Mesodermal cell (in vitro differentiated cells): ENCODE data around the gene KCMF1.

ENCODE experiments used
- H3K27ac ChIP-seq: 2 replicates; pipeline ENCODE4 v1.7.0; 2013; ENCODE audit warnings: mild to moderate bottlenecking, low read depth, low read length, moderate library complexity; ENCODE audit not compliant: severe bottlenecking
- H3K36me3 ChIP-seq: 2 replicates; pipeline ENCODE4 v1.7.1; 2013; ENCODE audit warnings: mild to moderate bottlenecking, low read length, moderate library complexity; ENCODE audit not compliant: control insufficient read depth, insufficient read depth
- H3K4me1 ChIP-seq: one replicate; pipeline ENCODE4 v1.7.1; 2013; ENCODE audit warnings: mild to moderate bottlenecking, low read length; ENCODE audit not compliant: insufficient read depth, control insufficient read depth, poor library complexity, severe bottlenecking
- H3K4me3 ChIP-seq: 2 replicates; pipeline ENCODE4 v1.7.0; 2013; ENCODE audit warnings: low read length, control low read depth, mild to moderate bottlenecking; ENCODE audit not compliant: insufficient read depth, poor library complexity, severe bottlenecking; ENCODE audit errors: extremely low read depth
- H3K9me3 ChIP-seq: 2 replicates; pipeline ENCODE4 v1.7.1; 2013; ENCODE audit warnings: mild to moderate bottlenecking, low read length, moderate library complexity; ENCODE audit not compliant: control insufficient read depth
- WGBS, 2 experiments: methylation state at CpG; one replicate each; pipeline ENCODE4 v1.1.5; 2013; ENCODE audit warnings: missing lambda C conversion rate in 2 of 2; ENCODE audit not compliant: insufficient coverage in 2 of 2; 5-methylcytosine and 5-hydroxymethylcytosine counted together

KCMF1 gene

GRCh38 chr2:85066006-85066740, 95.2 kb downstream of the KCMF1 start:
- Histone ChIP-seq H3K4me1 (no peaks in the 10 kb centered on the region), H3K36me3 (no peaks in the 10 kb centered on the region), H3K9me3 (no peaks in the 10 kb centered on the region), H3K27ac (no peak overlapping the region), H3K4me3 (no peak overlapping the region)
- WGBS, 2 experiments = 83 to 95% methylated on average over 11 of the region's 11 CpGs

- H3K9me3 ChIP-seq = no peaks in the 10 kb centered on the region
- no peaks in the 10 kb centered on the region for H3K36me3 ChIP-seq
- 1 to 15% methylated on average over 13 to 15 of the region's 19 CpGs for WGBS, 2 experiments
- peak overlapping the region; percentile 17 for H3K4me3 ChIP-seq
- H3K27ac ChIP-seq = peak overlapping the region; percentile 43
- H3K4me1 ChIP-seq = no peaks in the 10 kb centered on the region
Observed at GRCh38 chr2:85066874-85067351, 96.0 kb downstream of the KCMF1 start.

DNA sequence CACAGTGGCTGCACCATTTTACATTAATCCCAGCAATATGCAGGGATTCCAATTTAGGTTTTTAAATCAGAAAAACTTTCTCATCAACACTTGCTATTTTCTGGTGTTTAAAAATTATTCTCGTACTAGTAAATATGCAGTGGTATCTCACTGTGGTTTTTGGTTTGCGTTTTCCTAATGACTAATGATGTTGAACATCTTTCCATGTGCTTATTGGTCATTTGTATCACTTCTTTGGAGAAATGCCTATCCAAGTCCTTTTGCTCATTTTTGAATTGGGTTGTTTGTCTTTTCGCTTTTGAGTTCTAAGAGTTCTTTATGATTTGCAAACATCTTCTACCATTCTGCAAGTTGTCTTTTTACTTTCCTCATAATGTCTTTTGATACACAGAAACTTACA, 100.1 kb downstream of the KCMF1 start:
- no peaks in the 10 kb centered on the region for H3K36me3 ChIP-seq
- H3K4me1 ChIP-seq = no peaks in the 10 kb centered on the region
- no peak overlapping the region for H3K27ac ChIP-seq
- no peak overlapping the region for H3K4me3 ChIP-seq
- H3K9me3 ChIP-seq = no peaks in the 10 kb centered on the region
- 100% methylated on average over 1 to 3 of the region's 3 CpGs for WGBS, 2 experiments

DNA sequence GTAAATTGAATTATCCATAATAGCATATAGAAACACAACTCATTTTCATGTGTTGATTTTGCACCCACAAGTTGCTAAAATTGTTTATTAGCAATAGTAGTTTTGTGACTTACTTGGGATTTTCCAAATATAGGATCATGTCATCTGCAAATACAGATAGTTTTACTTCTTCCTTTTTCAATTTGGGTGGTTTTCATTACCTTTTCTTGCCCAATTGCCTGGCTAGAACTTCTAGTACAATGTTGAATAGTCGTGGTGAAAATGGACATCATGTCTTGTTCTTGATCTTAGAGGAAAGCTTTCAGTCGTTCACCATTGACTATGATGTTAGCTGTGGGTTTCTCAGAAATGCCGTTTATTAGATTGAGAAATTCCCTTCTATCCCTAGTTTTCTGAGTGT, 102.1 kb downstream of the KCMF1 start:
- Histone ChIP-seq H3K9me3 (no peaks in the 10 kb centered on the region), H3K4me1 (no peaks in the 10 kb centered on the region), H3K4me3 (no peak overlapping the region), H3K36me3 (no peaks in the 10 kb centered on the region), H3K27ac (no peak overlapping the region)
- 83% methylated on average over 2 of the region's 3 CpGs; no CpG with 5 or more reads in 1 of the 2 experiments for WGBS, 2 experiments

- H3K36me3 ChIP-seq = no peaks in the 10 kb centered on the region
- no peak overlapping the region for H3K4me3 ChIP-seq
- WGBS, 2 experiments = 94 to 95% methylated on average over 4 to 5 of the region's 9 CpGs
- H3K27ac ChIP-seq = no peak overlapping the region
- no peaks in the 10 kb centered on the region for H3K4me1 ChIP-seq
- H3K9me3 ChIP-seq = no peaks in the 10 kb centered on the region
Observed at GRCh38 chr2:85076618-85077274, 105.8 kb downstream of the KCMF1 start.

DNA sequence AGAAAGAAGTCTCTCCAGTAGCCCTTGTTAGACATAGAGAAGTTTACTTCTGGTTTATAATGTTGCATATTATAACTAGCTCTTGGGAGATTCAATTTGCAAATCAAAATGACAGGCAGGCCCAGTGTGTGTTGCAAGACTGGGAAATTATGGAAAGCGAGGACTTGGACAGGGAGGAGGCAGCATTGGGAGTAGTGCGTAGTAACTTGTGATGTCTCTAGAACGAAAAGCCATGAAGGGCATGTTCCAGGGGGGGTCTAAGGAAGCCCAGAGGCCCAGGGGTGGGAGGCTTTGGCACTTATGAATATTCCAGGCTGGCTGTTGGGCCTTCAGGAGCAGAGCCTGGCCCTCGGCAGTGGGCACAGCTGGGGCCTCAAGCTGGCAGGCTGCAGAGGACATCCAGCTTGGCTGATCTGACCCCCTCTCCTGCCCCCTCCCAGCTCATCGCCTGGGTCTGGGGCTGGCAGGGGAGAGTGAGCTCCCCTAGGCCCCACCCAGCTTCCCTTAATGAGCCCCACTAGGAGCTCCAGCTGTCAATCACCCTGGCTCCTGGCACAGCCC, 107.0 kb downstream of the KCMF1 start:
- WGBS, 2 experiments = 79 to 90% methylated on average over 5 of the region's 5 CpGs
- H3K36me3 ChIP-seq = no peaks in the 10 kb centered on the region
- no peaks in the 10 kb centered on the region for H3K4me1 ChIP-seq
- H3K27ac ChIP-seq = no peak overlapping the region
- no peak overlapping the region for H3K4me3 ChIP-seq
- H3K9me3 ChIP-seq = no peaks in the 10 kb centered on the region

DNA sequence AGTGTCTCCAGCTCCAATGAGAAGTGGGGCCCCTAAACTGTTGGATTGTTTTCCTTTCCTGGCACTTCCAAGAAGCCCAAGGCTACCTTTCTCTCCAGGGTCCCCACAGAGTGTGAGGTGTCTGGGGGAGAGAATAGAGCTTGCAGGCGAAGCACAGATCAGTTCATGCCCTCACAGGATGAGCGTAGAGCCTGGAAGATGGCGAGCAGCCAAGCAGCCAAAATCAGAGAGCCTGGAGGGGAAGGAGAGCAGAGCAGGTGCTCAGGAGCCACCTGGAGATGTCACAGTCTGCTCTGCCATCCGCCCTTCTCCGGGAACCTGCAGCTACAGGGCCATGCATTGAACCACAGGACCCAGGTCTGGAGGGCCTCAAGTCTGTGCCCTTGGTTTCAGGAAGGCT, 107.6 kb downstream of the KCMF1 start:
- no peak overlapping the region for H3K4me3 ChIP-seq
- no peaks in the 10 kb centered on the region for H3K36me3 ChIP-seq
- H3K4me1 ChIP-seq = no peaks in the 10 kb centered on the region
- WGBS, 2 experiments = 92 to 95% methylated on average over 5 of the region's 5 CpGs
- no peak overlapping the region for H3K27ac ChIP-seq
- no peaks in the 10 kb centered on the region for H3K9me3 ChIP-seq

DNA sequence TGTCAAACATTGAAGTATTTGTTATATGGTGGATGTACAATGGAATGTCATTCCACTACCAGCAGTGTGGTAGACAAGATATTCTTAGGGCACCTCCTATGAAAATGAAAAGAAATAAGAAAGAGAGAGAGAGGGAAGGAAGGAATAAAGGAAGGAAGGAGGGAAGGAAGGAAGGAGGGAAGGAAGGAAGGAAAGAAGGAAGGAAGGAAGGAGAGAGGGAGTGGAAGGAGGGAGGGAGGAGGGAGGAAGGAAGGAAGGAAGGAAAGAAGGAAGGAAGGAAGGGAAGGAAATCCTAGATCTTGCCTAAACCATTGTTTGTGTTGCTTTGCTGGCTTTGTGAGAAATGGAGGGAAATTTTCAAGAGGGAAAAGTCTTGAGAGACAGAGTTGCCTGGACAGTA, 112.1 kb downstream of the KCMF1 start:
- Histone ChIP-seq H3K9me3 (no peaks in the 10 kb centered on the region), H3K27ac (no peak overlapping the region), H3K4me3 (no peak overlapping the region), H3K36me3 (no peaks in the 10 kb centered on the region), H3K4me1 (no peaks in the 10 kb centered on the region)

- no peak overlapping the region for H3K4me3 ChIP-seq
Observed at GRCh38 chr2:85085563-85085962, 114.6 kb downstream of the KCMF1 start.

GRCh38 chr2:85087541-85087940, 116.6 kb downstream of the KCMF1 start:
- no peaks in the 10 kb centered on the region for H3K36me3 ChIP-seq
- WGBS, 2 experiments = 84 to 90% methylated on average over 4 to 5 of the region's 5 CpGs
- no peak overlapping the region for H3K27ac ChIP-seq
- no peaks in the 10 kb centered on the region for H3K9me3 ChIP-seq
- no peaks in the 10 kb centered on the region for H3K4me1 ChIP-seq
- no peak overlapping the region for H3K4me3 ChIP-seq

More at GRCh38 chr2:85085563-85085962, 114.6 kb downstream of the KCMF1 start:
- 83 to 100% methylated on average over 1 to 2 of the region's 3 CpGs for WGBS, 2 experiments
- no peaks in the 10 kb centered on the region for H3K9me3 ChIP-seq
- H3K27ac ChIP-seq = no peak overlapping the region
- H3K4me1 ChIP-seq = no peaks in the 10 kb centered on the region
- H3K36me3 ChIP-seq = no peaks in the 10 kb centered on the region

DNA sequence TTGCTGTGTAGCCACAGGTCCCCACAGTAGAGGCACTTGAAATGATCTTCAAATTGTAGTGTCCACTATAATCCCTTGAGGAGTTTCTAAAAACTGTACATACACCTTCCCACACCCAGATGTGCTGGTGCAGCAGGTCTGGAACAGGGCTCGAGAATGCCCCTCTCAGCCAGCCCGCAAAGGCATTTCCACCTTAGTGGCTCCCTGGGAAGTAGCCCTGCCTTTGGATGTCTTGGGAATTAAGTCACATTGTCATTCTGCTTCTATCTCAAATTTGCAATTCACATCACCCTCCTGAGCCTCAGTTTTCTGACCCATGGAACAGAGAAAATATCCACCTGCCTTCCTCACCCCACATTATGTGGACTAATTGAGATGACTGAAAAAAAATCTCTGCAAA, 118.0 kb downstream of the KCMF1 start:
- no peaks in the 10 kb centered on the region for H3K36me3 ChIP-seq
- no peaks in the 10 kb centered on the region for H3K9me3 ChIP-seq
- H3K27ac ChIP-seq = no peak overlapping the region
- no peak overlapping the region for H3K4me3 ChIP-seq
- H3K4me1 ChIP-seq = no peaks in the 10 kb centered on the region
- 57% methylated on average over 2 of the region's 2 CpGs; no CpG with 5 or more reads in 1 of the 2 experiments for whole genome bisulfite sequencing, 2 experiments
